H9 (cell line): ENCODE results near the gene ADCY5. TPM values are rescaled to one million over a fixed set of nuclear protein-coding genes. Genes with fewer than 3 reads are reported as not detected.

Source experiments
- DNase-seq: peaks from one replicate; pipeline ENCODE4 v3.0.0-alpha.2; 2017
- H2AFZ ChIP-seq: one replicate; pipeline ENCODE4 v1.6.1; 2013; ENCODE audit warnings: mild to moderate bottlenecking, low read length, control low read depth, moderate library complexity
- H2AK5ac ChIP-seq: 2 replicates; pipeline ENCODE4 v1.6.1; 2013; ENCODE audit warnings: low read length, control low read depth, mixed read lengths; ENCODE audit not compliant: insufficient read length
- H2BK120ac ChIP-seq: one replicate; pipeline ENCODE4 v1.6.1; 2013; ENCODE audit warnings: low read depth, mild to moderate bottlenecking, low read length, control low read depth, inconsistent platforms; ENCODE audit not compliant: poor library complexity, severe bottlenecking
- H2BK12ac ChIP-seq: 2 replicates; pipeline ENCODE4 v1.6.1; 2013; ENCODE audit warnings: low read length, control low read depth, mixed read lengths, low read depth; ENCODE audit not compliant: insufficient read length
- H2BK15ac ChIP-seq: 2 replicates; pipeline ENCODE4 v1.6.1; 2013; ENCODE audit warnings: low read depth, low read length, control low read depth
- H2BK20ac ChIP-seq: one replicate; pipeline ENCODE4 v1.6.1; 2013; ENCODE audit warnings: low read depth, mild to moderate bottlenecking, low read length, control low read depth, inconsistent platforms; ENCODE audit not compliant: poor library complexity, severe bottlenecking
- H2BK5ac ChIP-seq: 2 replicates; pipeline ENCODE4 v1.6.1; 2013; ENCODE audit warnings: low read length, control low read depth, mixed read lengths; ENCODE audit not compliant: insufficient read length
- H3K14ac ChIP-seq: 2 replicates; pipeline ENCODE4 v1.6.1; 2013; ENCODE audit warnings: low read length, control low read depth; ENCODE audit not compliant: insufficient read depth
- H3K18ac ChIP-seq: 2 replicates; pipeline ENCODE4 v1.6.1; 2013; ENCODE audit warnings: low read depth, mild to moderate bottlenecking, mixed read lengths, low read length, control low read depth; ENCODE audit not compliant: insufficient read length
- H3K23ac ChIP-seq: 2 replicates; pipeline ENCODE4 v1.6.1; 2013; ENCODE audit warnings: low read length, control low read depth, mixed read lengths, low read depth; ENCODE audit not compliant: insufficient read length
- H3K23me2 ChIP-seq: 2 replicates; pipeline ENCODE4 v1.6.1; 2013; ENCODE audit warnings: low read depth, mild to moderate bottlenecking, mixed read lengths, low read length, control low read depth; ENCODE audit not compliant: insufficient read length, poor library complexity, severe bottlenecking
- H3K27ac ChIP-seq: 2 replicates; pipeline ENCODE4 v1.5.1; 2013; ENCODE audit warnings: low read length, control low read depth, mixed read lengths, low read depth; ENCODE audit not compliant: insufficient read length
- H3K27me3 ChIP-seq: 2 replicates; pipeline ENCODE4 v1.6.1; 2013; ENCODE audit warnings: low read length, control low read depth, inconsistent platforms; ENCODE audit not compliant: insufficient read depth
- H3K4ac ChIP-seq: 2 replicates; pipeline ENCODE4 v1.6.1; 2013; ENCODE audit warnings: low read depth, mild to moderate bottlenecking, control low read depth, inconsistent platforms, low read length, moderate library complexity
- H3K4me1 ChIP-seq: 2 replicates; pipeline ENCODE4 v1.6.1; 2013; ENCODE audit warnings: low read length, control low read depth, inconsistent platforms; ENCODE audit not compliant: insufficient read depth
- H3K4me2 ChIP-seq: 2 replicates; pipeline ENCODE4 v1.6.1; 2013; ENCODE audit warnings: low read length, control low read depth, mixed read lengths; ENCODE audit not compliant: insufficient read length, insufficient read depth
- H3K56ac ChIP-seq: 2 replicates; pipeline ENCODE4 v1.6.1; 2013; ENCODE audit warnings: low read depth, mild to moderate bottlenecking, mixed read lengths, low read length, control low read depth; ENCODE audit not compliant: insufficient read length
- H3K79me1 ChIP-seq: 2 replicates; pipeline ENCODE4 v1.6.1; 2013; ENCODE audit warnings: low read depth, mild to moderate bottlenecking, moderate library complexity, low read length, control low read depth, inconsistent platforms; ENCODE audit not compliant: insufficient read depth, poor library complexity, severe bottlenecking
- H3K79me2 ChIP-seq: 2 replicates; pipeline ENCODE4 v1.6.1; 2013; ENCODE audit warnings: low read length, control low read depth, inconsistent platforms; ENCODE audit not compliant: insufficient read depth
- H3K9ac ChIP-seq: 2 replicates; pipeline ENCODE4 v1.6.1; 2013; ENCODE audit warnings: low read length, control low read depth, mixed read lengths; ENCODE audit not compliant: insufficient read length; ENCODE audit errors: extremely low read depth
- H3K9me3 ChIP-seq: one replicate; pipeline ENCODE4 v1.6.1; 2013; ENCODE audit warnings: low read depth, low read length, inconsistent platforms; ENCODE audit not compliant: control insufficient read depth
- H3T11ph ChIP-seq: one replicate; pipeline ENCODE4 v1.6.1; 2013; ENCODE audit warnings: mild to moderate bottlenecking, low read length, control low read depth, inconsistent platforms
- H4K20me1 ChIP-seq: one replicate; pipeline ENCODE4 v1.6.1; 2013; ENCODE audit not compliant: control insufficient read depth, insufficient read length, insufficient read depth
- H4K5ac ChIP-seq: 2 replicates; pipeline ENCODE4 v1.6.1; 2013; ENCODE audit warnings: low read depth, mild to moderate bottlenecking, mixed read lengths, low read length, control low read depth; ENCODE audit not compliant: insufficient read length
- H4K8ac ChIP-seq: replicated peaks from 2 replicates; pipeline ENCODE4 v1.6.1; 2013; ENCODE audit warnings: low read length, control low read depth, mixed read lengths, low read depth; ENCODE audit not compliant: insufficient read length
- H4K91ac ChIP-seq: 2 replicates; pipeline ENCODE4 v1.6.1; 2013; ENCODE audit warnings: low read depth, mild to moderate bottlenecking, moderate library complexity, mixed read lengths, low read length, control low read depth; ENCODE audit not compliant: insufficient read length
- H3K27ac Mint-ChIP-seq, 3 experiments: 2 replicates in 2 of 3; 3 replicates in 1 of 3; pipeline ENCODE4 v1.8.0; 2020 to 2021; ENCODE audit warnings: mixed read lengths in 3 of 3, mild to moderate bottlenecking in 1 of 3, moderate library complexity in 1 of 3
- H3K27me3 Mint-ChIP-seq: 2 replicates; pipeline ENCODE4 v1.8.0; 2021; ENCODE audit warnings: low read depth, mild to moderate bottlenecking, moderate library complexity, mixed read lengths
- H3K36me3 Mint-ChIP-seq, 3 experiments: 2 replicates in 2 of 3; 3 replicates in 1 of 3; pipeline ENCODE4 v1.8.0; 2020 to 2021; ENCODE audit warnings: low read depth in 3 of 3, mixed read lengths in 3 of 3; ENCODE audit not compliant: insufficient read depth in 1 of 3
- H3K4me1 Mint-ChIP-seq, 2 experiments: 2 replicates each; pipeline ENCODE4 v1.8.0; 2020; ENCODE audit warnings: mixed read lengths in 2 of 2
- H3K4me3 Mint-ChIP-seq, 2 experiments: 2 replicates in 1 of 2; 3 replicates in 1 of 2; pipeline ENCODE4 v1.8.0; 2020 to 2021; ENCODE audit warnings: mild to moderate bottlenecking in 2 of 2, mixed read lengths in 2 of 2, moderate library complexity in 1 of 2
- H3K9me3 Mint-ChIP-seq, 2 experiments: 2 replicates in 1 of 2; 3 replicates in 1 of 2; pipeline ENCODE4 v1.8.0; 2020; ENCODE audit warnings: mild to moderate bottlenecking in 2 of 2, mixed read lengths in 2 of 2, moderate library complexity in 1 of 2
- WGBS: extraction: QIAGEN DNeasy Blood & Tissue Kit; methylation state at CpG from one replicate; pipeline ENCODE4 v1.1.7; 2013; ENCODE audit warnings: missing lambda C conversion rate, low lambda C conversion rate, mixed read lengths; ENCODE audit not compliant: insufficient read length; ENCODE audit errors: extremely low coverage; 5-methylcytosine and 5-hydroxymethylcytosine counted together
- total RNA-seq: library from RNA; stranded (reverse); gene quantifications from 2 replicates; pipeline ENCODE4 v1.2.1, GENCODE V29; 2021
- TF ChIP-seq, protein P1 (sequence below): fragments of 200-600 bp; sonication (generic); conservative IDR thresholded peaks from 3 replicates; pipeline ENCODE4 v1.8.0; 2021; ENCODE audit warnings: antibody characterized with exemption, mild to moderate bottlenecking

ADCY5 gene
- total RNA-seq, 1 experiment from 2014 or later: 5.0 TPM

DNA sequence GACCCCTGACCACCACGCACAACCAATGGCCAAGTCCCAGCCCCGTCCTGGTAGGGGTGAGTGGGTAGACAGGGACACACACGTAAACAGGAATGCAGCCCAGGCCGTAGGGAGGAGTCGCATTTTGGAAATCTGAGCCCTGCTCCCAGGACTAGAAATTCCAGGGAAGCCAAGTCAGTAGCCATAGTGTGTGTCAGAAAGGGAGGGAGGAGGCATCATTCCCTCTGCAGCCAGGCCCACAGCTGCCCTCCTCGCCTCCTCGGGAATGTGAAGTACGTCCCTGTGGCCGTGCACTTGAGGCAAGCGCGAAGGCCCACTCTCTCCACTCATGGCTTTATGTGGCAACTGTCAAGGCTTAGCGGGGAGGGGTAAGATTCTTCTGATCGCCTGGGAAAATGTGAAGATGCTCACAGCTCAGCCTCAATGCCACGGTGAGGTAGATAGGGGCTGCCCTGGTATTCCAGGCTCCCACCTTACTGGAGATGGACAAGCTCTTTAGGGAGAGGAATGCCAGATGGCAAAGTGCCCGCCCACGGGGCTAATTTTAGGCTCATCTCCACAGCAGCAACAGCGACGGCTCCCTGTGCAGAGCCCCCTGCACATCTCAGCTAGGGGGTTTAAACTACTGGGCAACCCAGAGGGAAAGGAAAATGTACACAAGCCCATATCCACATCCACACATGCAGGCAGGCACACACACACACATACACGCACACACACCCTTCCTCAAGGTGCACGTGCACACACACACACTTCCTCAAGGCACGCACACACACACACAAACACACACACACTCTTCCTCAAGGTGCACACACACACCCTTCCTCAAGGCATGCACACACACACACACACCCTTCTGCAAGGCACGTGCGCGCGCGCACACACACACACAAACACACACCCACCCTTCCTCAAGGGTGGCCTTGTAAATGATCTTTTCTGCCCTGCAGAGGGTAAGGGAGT is 65.5 kb downstream of the ADCY5 start:
- peaks cover 2% of the 10 kb centered on the region for H3K27me3 Mint-ChIP-seq

More for the DNA sequence above, 65.5 kb downstream of the ADCY5 start:
- H4K5ac ChIP-seq: peak overlapping the region; percentile 74
- no peak overlapping the region for H2BK15ac ChIP-seq
- peak overlapping the region; percentile 47 for H3K18ac ChIP-seq
- no peak overlapping the region for H3K27ac ChIP-seq
- no peak overlapping the region for H2BK120ac ChIP-seq
- H4K20me1 ChIP-seq: no peaks in the 10 kb centered on the region
- no peak overlapping the region for H2BK5ac ChIP-seq
- H3K9ac ChIP-seq: no peak overlapping the region
- no peak overlapping the region for H4K91ac ChIP-seq
- no peak overlapping the region for H3K4me2 ChIP-seq
- peaks cover 27 to 31% of the 10 kb centered on the region in 2 experiments for H3K4me1 Mint-ChIP-seq
- H3K4ac ChIP-seq: no peak overlapping the region
- no peak overlapping the region for H2AFZ ChIP-seq
- H3K9me3 ChIP-seq: no peaks in the 10 kb centered on the region
- H3K9me3 Mint-ChIP-seq: no peaks in the 10 kb centered on the region; a peak in 1 of 5 replicates
- no peak overlapping the region for H2BK20ac ChIP-seq
- H3K23ac ChIP-seq: no peak overlapping the region
- H3K56ac ChIP-seq: no peak overlapping the region
- 0 out of 2 replicates have a peak overlapping the region, but pooled peaks have one; percentile 6 for H3K14ac ChIP-seq
- H3K27me3 ChIP-seq: no peaks in the 10 kb centered on the region
- no peaks in the 10 kb centered on the region for H3K36me3 Mint-ChIP-seq
- H3T11ph ChIP-seq: no peak overlapping the region
- no peak overlapping the region for H2AK5ac ChIP-seq
- H3K23me2 ChIP-seq: no peaks in the 10 kb centered on the region
- no peak overlapping the region for H2BK12ac ChIP-seq
- H3K79me2 ChIP-seq: no peaks in the 10 kb centered on the region
- no peak overlapping the region; a peak in 2 of 5 replicates for H3K4me3 Mint-ChIP-seq
- peak; percentile 60 for DNase-seq
- TF ChIP-seq, protein P1, sequence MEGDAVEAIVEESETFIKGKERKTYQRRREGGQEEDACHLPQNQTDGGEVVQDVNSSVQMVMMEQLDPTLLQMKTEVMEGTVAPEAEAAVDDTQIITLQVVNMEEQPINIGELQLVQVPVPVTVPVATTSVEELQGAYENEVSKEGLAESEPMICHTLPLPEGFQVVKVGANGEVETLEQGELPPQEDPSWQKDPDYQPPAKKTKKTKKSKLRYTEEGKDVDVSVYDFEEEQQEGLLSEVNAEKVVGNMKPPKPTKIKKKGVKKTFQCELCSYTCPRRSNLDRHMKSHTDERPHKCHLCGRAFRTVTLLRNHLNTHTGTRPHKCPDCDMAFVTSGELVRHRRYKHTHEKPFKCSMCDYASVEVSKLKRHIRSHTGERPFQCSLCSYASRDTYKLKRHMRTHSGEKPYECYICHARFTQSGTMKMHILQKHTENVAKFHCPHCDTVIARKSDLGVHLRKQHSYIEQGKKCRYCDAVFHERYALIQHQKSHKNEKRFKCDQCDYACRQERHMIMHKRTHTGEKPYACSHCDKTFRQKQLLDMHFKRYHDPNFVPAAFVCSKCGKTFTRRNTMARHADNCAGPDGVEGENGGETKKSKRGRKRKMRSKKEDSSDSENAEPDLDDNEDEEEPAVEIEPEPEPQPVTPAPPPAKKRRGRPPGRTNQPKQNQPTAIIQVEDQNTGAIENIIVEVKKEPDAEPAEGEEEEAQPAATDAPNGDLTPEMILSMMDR: no peak
- peaks cover 2% of the 10 kb centered on the region; the same call in 1 of the 2 replicates for H3K4me1 ChIP-seq
- no peaks in the 10 kb centered on the region for H3K79me1 ChIP-seq
- H3K27ac Mint-ChIP-seq: peak overlapping the region in 2 of 3 experiments; percentile 87 to 93; a peak in 3 of 7 replicates
- H4K8ac ChIP-seq: peak overlapping the region; percentile 43
- no CpG with 5 or more reads among the region's 26 CpGs for WGBS
